Globus pallidus (tissue), 1 donor: ENCODE measurements around the gene SMC4.
"Not testable (repeated sequence)": the region's sequence is repeated elsewhere in the genome, so short reads cannot be mapped to it uniquely, and the experiment has no call there.

Source experiments
- DNase-seq: peaks from one replicate; pipeline ENCODE4 v3.0.0-alpha.2; 2015; ENCODE audit warnings: low spot score

Gene SMC4

GRCh38 chr3:160446522-160447056 lies 47.1 kb downstream of the SMC4 start:
- DNase-seq: no peak

- no peak for DNase-seq
Observed at GRCh38 chr3:160447544-160447943, 48.1 kb downstream of the SMC4 start.

GRCh38 chr3:160448845-160449635 lies 49.6 kb downstream of the SMC4 start:
- peak; percentile 66 for DNase-seq

GRCh38 chr3:160449636-160450598 lies 50.5 kb downstream of the SMC4 start, which contains the start of gene TRIM59:
TRIM59 (minus strand) TSS chr3:160449786; CDS start chr3:160439183, 10,603 bp downstream.
- DNase-seq: peak; percentile 89

GRCh38 chr3:160450846-160451245 lies 51.4 kb downstream of the SMC4 start:
- no peak for DNase-seq

- DNase-seq: no peak
Observed at GRCh38 chr3:160451602-160452001, 52.2 kb downstream of the SMC4 start.

GRCh38 chr3:160452251-160452650 lies 52.8 kb downstream of the SMC4 start:
- not testable (repeated sequence) for DNase-seq

- DNase-seq: no peak
Observed at GRCh38 chr3:160454995-160455394, 55.5 kb downstream of the SMC4 start.

- no peak for DNase-seq
Observed at GRCh38 chr3:160455846-160456245, 56.4 kb downstream of the SMC4 start.

- no peak for DNase-seq
Observed at GRCh38 chr3:160458151-160458550, 58.7 kb downstream of the SMC4 start.

GRCh38 chr3:160459450-160459970 lies 60.1 kb downstream of the SMC4 start:
- DNase-seq: no peak

GRCh38 chr3:160460033-160460432 lies 60.6 kb downstream of the SMC4 start:
- no peak for DNase-seq

GRCh38 chr3:160464321-160464720 lies 64.9 kb downstream of the SMC4 start:
- DNase-seq: peak; percentile 96

- no peak for DNase-seq
Observed at GRCh38 chr3:160464971-160465370, 65.5 kb downstream of the SMC4 start.

- no peak for DNase-seq
Observed at GRCh38 chr3:160470181-160470580, 70.7 kb downstream of the SMC4 start.

GRCh38 chr3:160471892-160472291 lies 72.4 kb downstream of the SMC4 start:
- no peak for DNase-seq

GRCh38 chr3:160472344-160472743 lies 72.9 kb downstream of the SMC4 start:
- DNase-seq: no peak

GRCh38 chr3:160473221-160473620 lies 73.8 kb downstream of the SMC4 start:
- no peak for DNase-seq

GRCh38 chr3:160473978-160474377 lies 74.5 kb downstream of the SMC4 start:
- DNase-seq: no peak

- DNase-seq: no peak
Observed at GRCh38 chr3:160474416-160474838, 75.0 kb downstream of the SMC4 start.

GRCh38 chr3:160475153-160475552 lies 75.7 kb downstream of the SMC4 start:
- DNase-seq: no peak

GRCh38 chr3:160475884-160476283 lies 76.4 kb downstream of the SMC4 start:
- no peak for DNase-seq
